Calu3 (cell line): ENCODE measurements around the gene GPALPP1. TPM values are rescaled to one million over a fixed set of nuclear protein-coding genes. Genes with fewer than 3 reads are reported as not detected.
"Not testable (repeated sequence)": the region's sequence is repeated elsewhere in the genome, so short reads cannot be mapped to it uniquely, and the experiment has no call there.

Experiments
- BruUV-seq: library from RNA; stranded (reverse); fragments of 400-500 nt; replicated peaks from 2 replicates; lab custom pipeline; 2021; lab: Mats Ljungman, UMichigan
- CTCF ChIA-PET: fragments of 300-600 bp; sonication (Branson Sonifier 250); formaldehyde crosslinking; loops from one replicate; lab custom pipeline; 2022; ENCODE audit warnings: antibody characterized with exemption; lab: Charles Lee
- DNase-seq: peaks from one replicate; pipeline ENCODE4 v3.0.0; 2022
- H3K27ac Mint-ChIP-seq: one replicate; pipeline ENCODE4 v1.8.0; 2022; ENCODE audit warnings: mixed read lengths; ENCODE audit not compliant: unreplicated experiment
- H3K27me3 Mint-ChIP-seq: one replicate; pipeline ENCODE4 v1.8.0; 2022; ENCODE audit warnings: mixed read lengths; ENCODE audit not compliant: unreplicated experiment
- H3K36me3 Mint-ChIP-seq: one replicate; pipeline ENCODE4 v1.8.0; 2022; ENCODE audit warnings: mild to moderate bottlenecking, moderate library complexity, mixed read lengths; ENCODE audit not compliant: insufficient read depth, unreplicated experiment
- H3K4me1 Mint-ChIP-seq: one replicate; pipeline ENCODE4 v1.8.0; 2022; ENCODE audit warnings: mild to moderate bottlenecking, low read depth, mixed read lengths; ENCODE audit not compliant: unreplicated experiment
- H3K4me3 Mint-ChIP-seq: one replicate; pipeline ENCODE4 v1.8.0; 2022; ENCODE audit warnings: mild to moderate bottlenecking, low read depth, moderate library complexity, mixed read lengths; ENCODE audit not compliant: unreplicated experiment
- H3K9me3 Mint-ChIP-seq: one replicate; pipeline ENCODE4 v1.8.0; 2022; ENCODE audit warnings: low read depth, mixed read lengths; ENCODE audit not compliant: unreplicated experiment
- CTCF ChIP-seq: fragments of 200-600 bp; IDR thresholded peaks from one replicate; pipeline ENCODE4 v1.8.0; 2022; ENCODE audit warnings: antibody characterized with exemption; ENCODE audit not compliant: unreplicated experiment
- intact Hi-C: fragments of 100-400 bp; cut with micrococcal nuclease; formaldehyde crosslinking; loops from one replicate; pipeline ENCODE4 v1.10.0; 2022; ENCODE audit not compliant: unreplicated experiment
- total RNA-seq: library from RNA; stranded (reverse); gene quantifications from 2 replicates; pipeline ENCODE4 v1.2.3, GENCODE V29; 2022

GPALPP1 gene
- total RNA-seq, 1 experiment from 2014 or later, result 21.7 TPM

GRCh38 chr13:45007823-45008222 is 18.5 kb downstream of the GPALPP1 start:
- H3K9me3 Mint-ChIP-seq, result no peaks in the 10 kb centered on the region
- intact Hi-C loops, result no loop called here
- H3K27me3 Mint-ChIP-seq, result no peaks in the 10 kb centered on the region
- CTCF ChIA-PET, result no interaction called here
- no peak overlapping the region for H3K4me3 Mint-ChIP-seq
- H3K27ac Mint-ChIP-seq, result no peak overlapping the region
- no peak for DNase-seq
- H3K4me1 Mint-ChIP-seq, result no peaks in the 10 kb centered on the region
- no peak for TF ChIP-seq CTCF
- H3K36me3 Mint-ChIP-seq, result no peaks in the 10 kb centered on the region
- BruUV-seq, result no TSS peak

- intact Hi-C loops, result no loop called here
- Mint-ChIP-seq H3K9me3 (no peaks in the 10 kb centered on the region), H3K27ac (no peak overlapping the region), H3K27me3 (no peaks in the 10 kb centered on the region), H3K36me3 (no peaks in the 10 kb centered on the region), H3K4me3 (no peak overlapping the region), H3K4me1 (no peaks in the 10 kb centered on the region)
- no peak for TF ChIP-seq CTCF
- CTCF ChIA-PET, result no interaction called here
- no TSS peak for BruUV-seq
- no peak for DNase-seq
These were observed 21.9 kb downstream of the GPALPP1 start for GRCh38 chr13:45011198-45011597.

- H3K27ac Mint-ChIP-seq, result no peak overlapping the region
- no peak overlapping the region for H3K4me3 Mint-ChIP-seq
- no peaks in the 10 kb centered on the region for H3K36me3 Mint-ChIP-seq
- H3K4me1 Mint-ChIP-seq, result no peaks in the 10 kb centered on the region
- TF ChIP-seq CTCF, result no peak
- no peaks in the 10 kb centered on the region for H3K27me3 Mint-ChIP-seq
- no TSS peak for BruUV-seq
- H3K9me3 Mint-ChIP-seq, result no peaks in the 10 kb centered on the region
- no peak for DNase-seq
- CTCF ChIA-PET, result no interaction called here
- intact Hi-C loops, result no loop called here
These were observed 26.0 kb downstream of the GPALPP1 start for GRCh38 chr13:45015300-45015699.

- Mint-ChIP-seq H3K36me3 (no peaks in the 10 kb centered on the region), H3K9me3 (no peaks in the 10 kb centered on the region), H3K27me3 (no peaks in the 10 kb centered on the region), H3K4me1 (no peaks in the 10 kb centered on the region), H3K4me3 (no peak overlapping the region), H3K27ac (no peak overlapping the region)
- no peak for TF ChIP-seq CTCF
- BruUV-seq, result no TSS peak
- CTCF ChIA-PET, result no interaction called here
- intact Hi-C loops, result no loop called here
- DNase-seq, result no peak
These were observed 27.6 kb downstream of the GPALPP1 start for GRCh38 chr13:45016792-45017425.

- BruUV-seq, H3K36me3 Mint-ChIP-seq, CTCF ChIA-PET, H3K4me3 Mint-ChIP-seq, H3K4me1 Mint-ChIP-seq, DNase-seq, H3K9me3 Mint-ChIP-seq, H3K27me3 Mint-ChIP-seq, H3K27ac Mint-ChIP-seq, intact Hi-C loops: not testable (repeated sequence)
These were observed 30.6 kb downstream of the GPALPP1 start for GRCh38 chr13:45019981-45020380.
